ENCODE data around the gene KRT5.

DNA sequence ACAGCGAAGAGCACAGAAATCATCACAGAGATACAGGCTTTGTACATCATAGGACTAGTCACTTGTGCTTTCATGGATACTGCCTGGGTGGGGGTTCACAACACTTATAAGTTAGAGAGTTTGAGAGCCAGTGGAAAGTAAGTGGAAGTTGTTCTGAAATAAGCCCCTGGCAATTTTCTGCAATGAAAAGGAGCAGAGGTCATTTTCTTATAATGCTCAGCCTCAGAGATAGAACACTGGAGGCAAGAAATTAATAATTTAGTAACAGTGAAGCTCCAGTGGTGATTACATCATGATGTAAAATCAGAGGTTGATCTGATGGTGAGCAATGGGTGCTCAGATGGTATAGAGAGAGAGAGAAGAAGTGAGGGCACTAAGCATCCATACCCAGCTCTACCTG is 33.0 kb downstream of the KRT5 start:
- TF ChIP-seq EZH2phosphoT487 (IDR thresholded peaks at IDR 0.05; ENCODE audit: insufficient read depth, low read depth), result no peak
- no peak for TF ChIP-seq EZH2 (IDR thresholded peaks at IDR 0.05; ENCODE audit: insufficient read depth, poor library complexity, severe bottlenecking)

All from GM23248 (cell line).